ENCODE results near the gene CACNA1I.
A peak's percentile ranks its signal among the peaks of the same experiment; 100 is the strongest.

Gene CACNA1I

DNA sequence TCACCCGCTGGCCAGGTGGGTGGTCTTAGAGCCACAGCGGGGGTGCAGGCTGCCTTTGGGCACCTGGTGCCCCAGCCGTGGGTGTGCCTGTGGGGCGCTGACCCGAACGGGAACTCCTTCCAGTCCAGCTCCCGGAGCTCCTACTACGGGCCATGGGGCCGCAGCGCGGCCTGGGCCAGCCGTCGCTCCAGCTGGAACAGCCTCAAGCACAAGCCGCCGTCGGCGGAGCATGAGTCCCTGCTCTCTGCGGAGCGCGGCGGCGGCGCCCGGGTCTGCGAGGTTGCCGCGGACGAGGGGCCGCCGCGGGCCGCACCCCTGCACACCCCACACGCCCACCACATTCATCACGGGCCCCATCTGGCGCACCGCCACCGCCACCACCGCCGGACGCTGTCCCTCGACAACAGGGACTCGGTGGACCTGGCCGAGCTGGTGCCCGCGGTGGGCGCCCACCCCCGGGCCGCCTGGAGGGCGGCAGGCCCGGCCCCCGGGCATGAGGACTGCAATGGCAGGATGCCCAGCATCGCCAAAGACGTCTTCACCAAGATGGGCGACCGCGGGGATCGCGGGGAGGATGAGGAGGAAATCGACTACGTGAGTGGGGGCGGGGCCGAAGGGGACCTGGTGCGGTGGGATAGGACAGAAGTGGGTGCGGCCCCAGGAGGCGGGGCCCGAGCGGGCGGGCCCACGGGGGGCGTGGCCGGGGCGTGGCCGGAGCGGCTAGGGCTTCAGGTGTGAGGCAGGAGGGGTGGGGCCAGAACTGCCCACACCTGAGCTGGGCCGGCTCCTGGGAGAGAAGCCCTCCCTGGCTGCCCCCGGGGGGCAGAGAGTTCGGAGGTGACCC lies 91.5 kb downstream of the CACNA1I start (continued):
- peak; percentile 75 for TF ChIP-seq KLF10 (tag by site-specific recombination; IDR thresholded peaks at IDR 0.05)
- no peak for TF ChIP-seq ZBTB17 (tag by site-specific recombination; IDR thresholded peaks at IDR 0.05)
- TF ChIP-seq GLIS1 (tag by site-specific recombination; IDR thresholded peaks at IDR 0.05) = no peak
- no peak for TF ChIP-seq ZEB2 (tag by site-specific recombination; IDR thresholded peaks at IDR 0.05)
- TF ChIP-seq KLF1 (tag by site-specific recombination; IDR thresholded peaks at IDR 0.05) = peak; percentile 43
- no peak for TF ChIP-seq ZNF202 (tag by site-specific recombination; IDR thresholded peaks at IDR 0.05; ENCODE audit: borderline replicate concordance)

DNA sequence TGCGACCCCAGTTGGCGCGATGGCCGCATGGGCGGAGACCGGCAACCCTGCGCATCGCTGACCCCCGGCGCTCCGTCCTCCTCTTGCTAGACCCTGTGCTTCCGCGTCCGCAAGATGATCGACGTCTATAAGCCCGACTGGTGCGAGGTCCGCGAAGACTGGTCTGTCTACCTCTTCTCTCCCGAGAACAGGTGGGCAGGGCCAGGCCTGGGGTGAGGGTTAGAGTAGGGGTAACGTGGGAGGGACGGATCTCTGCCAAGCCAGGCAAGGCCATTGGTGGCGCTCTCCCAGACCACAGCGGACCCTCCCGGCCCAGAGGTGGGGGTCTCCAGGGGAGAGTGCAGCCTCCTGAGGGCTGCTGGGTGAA lies 92.1 kb downstream of the CACNA1I start:
- Histone ChIP-seq H3K4me1 (ENCODE audit: control insufficient read depth, insufficient read depth, low read length) (no peaks in the 10 kb centered on the region), H3K4me3 (ENCODE audit: low read depth, low read length) (no peak overlapping the region), H3K36me3 (ENCODE audit: control insufficient read depth in 2 of 2, insufficient read depth in 1 of 2, low read length in 2 of 2) (no peaks in the 10 kb centered on the region), H3K9me3 (ENCODE audit: control insufficient read depth, insufficient read depth, low read depth, low read length) (no peaks in the 10 kb centered on the region), H3K27ac (ENCODE audit: extremely low read depth, low read depth, low read length) (no peak overlapping the region)
- TF ChIP-seq ZNF391 (tag by site-specific recombination; IDR thresholded peaks at IDR 0.05; ENCODE audit: borderline replicate concordance, low read depth) = no peak
- TF ChIP-seq, protein P1, sequence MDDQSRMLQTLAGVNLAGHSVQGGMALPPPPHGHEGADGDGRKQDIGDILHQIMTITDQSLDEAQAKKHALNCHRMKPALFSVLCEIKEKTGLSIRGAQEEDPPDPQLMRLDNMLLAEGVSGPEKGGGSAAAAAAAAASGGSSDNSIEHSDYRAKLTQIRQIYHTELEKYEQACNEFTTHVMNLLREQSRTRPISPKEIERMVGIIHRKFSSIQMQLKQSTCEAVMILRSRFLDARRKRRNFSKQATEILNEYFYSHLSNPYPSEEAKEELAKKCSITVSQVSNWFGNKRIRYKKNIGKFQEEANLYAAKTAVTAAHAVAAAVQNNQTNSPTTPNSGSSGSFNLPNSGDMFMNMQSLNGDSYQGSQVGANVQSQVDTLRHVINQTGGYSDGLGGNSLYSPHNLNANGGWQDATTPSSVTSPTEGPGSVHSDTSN (CRISPR knock-in tag; IDR thresholded peaks at IDR 0.05) = no peak
- TF ChIP-seq, protein P2, sequence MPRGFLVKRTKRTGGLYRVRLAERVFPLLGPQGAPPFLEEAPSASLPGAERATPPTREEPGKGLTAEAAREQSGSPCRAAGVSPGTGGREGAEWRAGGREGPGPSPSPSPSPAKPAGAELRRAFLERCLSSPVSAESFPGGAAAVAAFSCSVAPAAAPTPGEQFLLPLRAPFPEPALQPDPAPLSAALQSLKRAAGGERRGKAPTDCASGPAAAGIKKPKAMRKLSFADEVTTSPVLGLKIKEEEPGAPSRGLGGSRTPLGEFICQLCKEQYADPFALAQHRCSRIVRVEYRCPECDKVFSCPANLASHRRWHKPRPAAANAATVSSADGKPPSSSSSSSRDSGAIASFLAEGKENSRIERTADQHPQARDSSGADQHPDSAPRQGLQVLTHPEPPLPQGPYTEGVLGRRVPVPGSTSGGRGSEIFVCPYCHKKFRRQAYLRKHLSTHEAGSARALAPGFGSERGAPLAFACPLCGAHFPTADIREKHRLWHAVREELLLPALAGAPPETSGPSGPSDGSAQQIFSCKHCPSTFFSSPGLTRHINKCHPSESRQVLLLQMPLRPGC (tag by site-specific recombination; IDR thresholded peaks at IDR 0.05) = no peak
- no peak for TF ChIP-seq ZNF501 (tag by site-specific recombination; IDR thresholded peaks at IDR 0.05)
- no peak for TF ChIP-seq ZNF529 (tag by site-specific recombination; IDR thresholded peaks at IDR 0.05; ENCODE audit: insufficient replicate concordance)
- TF ChIP-seq ZNF76 (tag by site-specific recombination; IDR thresholded peaks at IDR 0.05; ENCODE audit: borderline replicate concordance, low read depth) = no peak
- no peak for TF ChIP-seq KLF7 (tag by site-specific recombination; IDR thresholded peaks at IDR 0.05; ENCODE audit: borderline replicate concordance)
- no peak for TF ChIP-seq ZNF548 (tag by site-specific recombination; IDR thresholded peaks at IDR 0.05)
- TF ChIP-seq ZNF433 (tag by site-specific recombination; IDR thresholded peaks at IDR 0.05; ENCODE audit: low read depth) = no peak
- no peak for TF ChIP-seq ZBTB8A (tag by site-specific recombination; IDR thresholded peaks at IDR 0.05)
- TF ChIP-seq, protein P3, sequence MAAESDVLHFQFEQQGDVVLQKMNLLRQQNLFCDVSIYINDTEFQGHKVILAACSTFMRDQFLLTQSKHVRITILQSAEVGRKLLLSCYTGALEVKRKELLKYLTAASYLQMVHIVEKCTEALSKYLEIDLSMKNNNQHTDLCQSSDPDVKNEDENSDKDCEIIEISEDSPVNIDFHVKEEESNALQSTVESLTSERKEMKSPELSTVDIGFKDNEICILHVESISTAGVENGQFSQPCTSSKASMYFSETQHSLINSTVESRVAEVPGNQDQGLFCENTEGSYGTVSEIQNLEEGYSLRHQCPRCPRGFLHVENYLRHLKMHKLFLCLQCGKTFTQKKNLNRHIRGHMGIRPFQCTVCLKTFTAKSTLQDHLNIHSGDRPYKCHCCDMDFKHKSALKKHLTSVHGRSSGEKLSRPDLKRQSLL (tag by site-specific recombination; IDR thresholded peaks at IDR 0.05) = no peak
- no peak for TF ChIP-seq ZNF221 (tag by site-specific recombination; IDR thresholded peaks at IDR 0.05; ENCODE audit: borderline replicate concordance)
- TF ChIP-seq ZNF785 (tag by site-specific recombination; IDR thresholded peaks at IDR 0.05) = no peak
- TF ChIP-seq MEIS1 (CRISPR knock-in tag; IDR thresholded peaks at IDR 0.05; ENCODE audit: borderline replicate concordance) = no peak
- no peak for TF ChIP-seq ZNF623 (tag by site-specific recombination; IDR thresholded peaks at IDR 0.05)
- TF ChIP-seq ZNF544 (tag by site-specific recombination; IDR thresholded peaks at IDR 0.05) = no peak
- TF ChIP-seq ZNF558 (tag by site-specific recombination; IDR thresholded peaks at IDR 0.05) = no peak
- TF ChIP-seq, protein P4, sequence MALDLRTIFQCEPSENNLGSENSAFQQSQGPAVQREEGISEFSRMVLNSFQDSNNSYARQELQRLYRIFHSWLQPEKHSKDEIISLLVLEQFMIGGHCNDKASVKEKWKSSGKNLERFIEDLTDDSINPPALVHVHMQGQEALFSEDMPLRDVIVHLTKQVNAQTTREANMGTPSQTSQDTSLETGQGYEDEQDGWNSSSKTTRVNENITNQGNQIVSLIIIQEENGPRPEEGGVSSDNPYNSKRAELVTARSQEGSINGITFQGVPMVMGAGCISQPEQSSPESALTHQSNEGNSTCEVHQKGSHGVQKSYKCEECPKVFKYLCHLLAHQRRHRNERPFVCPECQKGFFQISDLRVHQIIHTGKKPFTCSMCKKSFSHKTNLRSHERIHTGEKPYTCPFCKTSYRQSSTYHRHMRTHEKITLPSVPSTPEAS (tag by site-specific recombination; IDR thresholded peaks at IDR 0.05) = no peak
- no peak for TF ChIP-seq ZNF366 (tag by site-specific recombination; conservative IDR thresholded peaks at IDR 0.05)
- CTCF ChIA-PET = no interaction called here
- POLR2A ChIA-PET = no interaction called here

All from HEK293 (cell line).